Uterine smooth muscle cell (primary cell): ENCODE data around the gene ARMH4. TPM values are rescaled to one million over a fixed set of nuclear protein-coding genes. Genes with fewer than 3 reads are reported as not detected.

ENCODE experiments used
- total RNA-seq: library from RNA; depleted of rRNA; stranded (reverse); fragments of >200 nt; gene quantifications from 2 replicates; pipeline ENCODE4 v1.2.3, GENCODE V29; 2014

Gene ARMH4, protein sequence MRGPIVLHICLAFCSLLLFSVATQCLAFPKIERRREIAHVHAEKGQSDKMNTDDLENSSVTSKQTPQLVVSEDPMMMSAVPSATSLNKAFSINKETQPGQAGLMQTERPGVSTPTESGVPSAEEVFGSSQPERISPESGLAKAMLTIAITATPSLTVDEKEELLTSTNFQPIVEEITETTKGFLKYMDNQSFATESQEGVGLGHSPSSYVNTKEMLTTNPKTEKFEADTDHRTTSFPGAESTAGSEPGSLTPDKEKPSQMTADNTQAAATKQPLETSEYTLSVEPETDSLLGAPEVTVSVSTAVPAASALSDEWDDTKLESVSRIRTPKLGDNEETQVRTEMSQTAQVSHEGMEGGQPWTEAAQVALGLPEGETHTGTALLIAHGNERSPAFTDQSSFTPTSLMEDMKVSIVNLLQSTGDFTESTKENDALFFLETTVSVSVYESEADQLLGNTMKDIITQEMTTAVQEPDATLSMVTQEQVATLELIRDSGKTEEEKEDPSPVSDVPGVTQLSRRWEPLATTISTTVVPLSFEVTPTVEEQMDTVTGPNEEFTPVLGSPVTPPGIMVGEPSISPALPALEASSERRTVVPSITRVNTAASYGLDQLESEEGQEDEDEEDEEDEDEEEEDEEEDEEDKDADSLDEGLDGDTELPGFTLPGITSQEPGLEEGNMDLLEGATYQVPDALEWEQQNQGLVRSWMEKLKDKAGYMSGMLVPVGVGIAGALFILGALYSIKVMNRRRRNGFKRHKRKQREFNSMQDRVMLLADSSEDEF
- 5.3 and 10.7 TPM in 2 replicates for total RNA-seq

DNA sequence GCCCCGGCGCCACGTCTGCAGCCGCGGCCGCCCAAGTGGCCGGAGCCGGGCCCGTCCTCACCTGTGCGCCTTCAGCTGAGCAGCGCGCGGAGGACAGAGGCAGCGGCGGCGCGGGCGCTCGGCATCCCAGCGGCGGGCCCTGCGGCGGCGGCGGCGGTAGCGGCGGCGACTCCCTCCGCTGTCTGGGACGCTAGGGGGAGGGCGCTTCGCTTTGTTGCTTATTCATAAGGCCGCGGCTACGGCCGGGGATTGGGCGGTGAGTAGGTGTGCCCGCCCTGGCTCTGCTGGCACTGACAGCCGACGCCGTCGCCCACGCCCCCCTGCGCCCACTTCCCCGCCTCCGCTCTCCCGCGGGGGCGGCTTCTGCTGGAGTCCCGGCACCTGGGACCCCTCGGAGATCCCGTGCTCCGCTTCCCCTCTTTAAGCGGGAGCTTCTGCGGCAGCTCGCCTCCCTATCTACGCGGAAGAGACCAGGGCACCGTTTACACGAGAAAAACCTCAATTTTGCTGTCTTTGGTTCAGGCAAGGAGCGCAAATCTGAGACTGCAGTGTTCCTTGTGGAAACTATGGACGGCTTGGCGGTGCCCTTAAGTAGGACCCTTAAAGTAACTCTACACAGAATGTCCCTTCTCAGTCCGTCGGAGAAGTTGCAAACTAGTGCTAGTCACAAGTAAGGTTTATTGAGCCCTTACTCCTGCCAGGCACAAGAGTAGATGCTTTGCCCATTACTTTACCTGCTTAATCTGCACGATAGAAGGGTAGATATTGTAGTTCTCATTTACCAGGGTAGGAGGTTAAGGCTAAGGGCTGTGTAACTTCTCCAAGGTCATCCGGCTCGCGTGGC lies at the start of gene ARMH4:
ARMH4 (minus strand) TSS at position 200 of the 844 bp plus-strand sequence. CDS start 12,855 bp downstream, outside the sequence.

DNA sequence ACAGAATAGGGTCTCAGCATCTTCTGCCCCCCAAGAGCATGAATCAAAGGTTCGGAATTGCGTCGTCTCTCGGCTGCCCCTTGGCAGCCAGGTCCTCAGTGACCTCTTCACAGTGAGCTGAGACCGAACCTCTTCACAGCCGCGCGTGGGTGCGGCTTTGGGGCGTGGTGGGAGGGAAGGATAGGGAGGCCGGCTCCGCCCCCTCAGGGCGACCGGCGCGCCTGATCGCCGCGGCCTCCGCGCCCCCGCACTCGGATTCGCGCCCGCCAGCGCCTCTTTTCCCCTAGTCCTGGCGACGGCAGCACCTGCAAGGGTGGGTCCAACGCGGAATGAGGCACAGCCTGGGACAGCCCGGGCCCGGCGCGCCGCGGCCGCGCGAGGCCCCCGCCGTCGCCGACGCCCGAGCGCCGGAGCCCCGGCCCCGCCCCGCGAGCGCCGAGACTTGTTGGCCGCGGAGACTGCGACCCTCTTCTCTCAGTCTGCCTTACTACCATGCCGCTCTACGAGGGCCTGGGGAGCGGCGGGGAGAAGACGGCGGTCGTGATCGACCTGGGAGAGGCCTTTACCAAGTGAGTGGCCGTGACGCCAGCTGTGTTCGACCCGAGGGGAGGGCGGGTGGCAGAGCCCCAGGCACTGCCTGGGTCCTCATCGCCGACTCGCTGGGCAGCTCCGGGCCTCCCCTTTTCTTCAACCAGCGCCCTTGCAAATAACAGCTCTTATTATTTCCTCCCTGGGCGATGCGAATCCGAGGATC lies 47.9 kb upstream of the ARMH4 start, which contains the start of gene ACTR10:
ACTR10 (plus strand) TSS at position 424 of the 754 bp plus-strand sequence; CDS start at position 493, 69 bp downstream.

Other genes starting within 250 kb of the ARMH4 start
- gene ACTR10, start 47.9 kb upstream of the ARMH4 start, total RNA-seq: 43.9 and 50.4 TPM in 2 replicates
- gene PSMA3, start 92.6 kb upstream of the ARMH4 start, total RNA-seq: 89.0 and 132 TPM in 2 replicates
- gene ARID4A, start 146.3 kb upstream of the ARMH4 start, total RNA-seq: 9.7 and 11.1 TPM in 2 replicates
- not detected in 2 replicates for gene TOMM20L, start 243.7 kb upstream of the ARMH4 start, total RNA-seq